Natural killer cell (primary cell): ENCODE results near the gene CTNNA3. TPM values are rescaled to one million over a fixed set of nuclear protein-coding genes. Genes with fewer than 3 reads are reported as not detected.

Experiments
- ATAC-seq, 3 donors: fragments of 150-1000 bp in 2 of 3; fragments of 200-7000 bp in 1 of 3; cut with Tn5 transposase; 1 replicate in 1 of 3; 2 replicates in 2 of 3; pipeline ENCODE4 v1.10.0; 2021; ENCODE audit warnings: mild to moderate bottlenecking in 2 of 3, moderate library complexity in 2 of 3
- DNase-seq, 2 donors: peaks; one replicate each; pipeline versions ENCODE4 v3.0.0 to v3.0.0-alpha.2; 2013 to 2021; ENCODE audit warnings: mixed read lengths in 1 of 2
- H3K27ac ChIP-seq: one replicate; pipeline ENCODE4 v1.5.1; 2013; ENCODE audit warnings: mild to moderate bottlenecking, low read length
- H3K27me3 ChIP-seq: one replicate; pipeline ENCODE4 v1.6.1; 2013; ENCODE audit warnings: low read length; ENCODE audit not compliant: control insufficient read depth, insufficient read depth
- H3K36me3 ChIP-seq: one replicate; pipeline ENCODE4 v1.6.1; 2013; ENCODE audit warnings: low read length; ENCODE audit not compliant: control insufficient read depth, insufficient read depth
- H3K4me1 ChIP-seq: one replicate; pipeline ENCODE4 v1.6.1; 2013; ENCODE audit warnings: low read length; ENCODE audit not compliant: control insufficient read depth, insufficient read depth
- H3K4me3 ChIP-seq: one replicate; pipeline ENCODE4 v1.5.1; 2013; ENCODE audit warnings: low read length
- H3K9me3 ChIP-seq: one replicate; pipeline ENCODE4 v1.6.1; 2013; ENCODE audit warnings: low read length; ENCODE audit not compliant: control insufficient read depth, insufficient read depth
- H3K27ac Mint-ChIP-seq, 2 donors: one replicate each; pipeline ENCODE4 v1.8.0; 2022; ENCODE audit warnings: mild to moderate bottlenecking in 2 of 2, mixed read lengths in 2 of 2, moderate library complexity in 1 of 2
- H3K27me3 Mint-ChIP-seq, 2 donors: one replicate each; pipeline ENCODE4 v1.8.0; 2022; ENCODE audit warnings: low read depth in 2 of 2, mixed read lengths in 2 of 2
- H3K36me3 Mint-ChIP-seq: one replicate; pipeline ENCODE4 v1.8.0; 2022; ENCODE audit warnings: mixed read lengths
- H3K4me1 Mint-ChIP-seq, 2 donors: one replicate each; pipeline ENCODE4 v1.8.0; 2022; ENCODE audit warnings: mixed read lengths in 2 of 2
- H3K4me3 Mint-ChIP-seq: one replicate; pipeline ENCODE4 v1.8.0; 2022; ENCODE audit warnings: mild to moderate bottlenecking, moderate library complexity, mixed read lengths
- H3K9me3 Mint-ChIP-seq, 2 donors: one replicate each; pipeline ENCODE4 v1.8.0; 2022; ENCODE audit warnings: mixed read lengths in 2 of 2
- WGBS: methylation state at CpG from one replicate; pipeline ENCODE4 v1.1.7; 2013; ENCODE audit warnings: missing lambda C conversion rate; ENCODE audit not compliant: insufficient coverage; 5-methylcytosine and 5-hydroxymethylcytosine counted together
- intact Hi-C: fragments of 100-400 bp; cut with micrococcal nuclease; formaldehyde crosslinking; loops from one replicate; pipeline ENCODE4 v1.14.2; 2022
- total RNA-seq, 4 donors: library from RNA; stranded (reverse); fragments of 120-200 nt in 1 of 4; gene quantifications; one replicate each; pipeline versions ENCODE4 v1.2.3 to v1.2.4, GENCODE V29; 2013 to 2022
- TF ChIP-seq, protein P1 (sequence below): fragments of 200-600 bp; IDR thresholded peaks from one replicate; pipeline ENCODE4 v1.8.0; 2022; ENCODE audit warnings: antibody characterized with exemption

The CTNNA3 gene
- total RNA-seq, 3 donors from 2014 or later (not counting 1 experiment from before 2014, with no cell fraction given), result not detected

GRCh38 chr10:67011480-67011879 lies 684.5 kb downstream of the CTNNA3 start:
- H3K4me1 Mint-ChIP-seq, result no peaks in the 10 kb centered on the region
- intact Hi-C loops, result no loop called here
- Histone ChIP-seq H3K4me1 (no peaks in the 10 kb centered on the region), H3K9me3 (no peaks in the 10 kb centered on the region), H3K4me3 (no peak overlapping the region), H3K27me3 (no peaks in the 10 kb centered on the region), H3K27ac (no peak overlapping the region), H3K36me3 (no peaks in the 10 kb centered on the region)
- ATAC-seq (no peak), DNase-seq (no peak)
- H3K4me3 Mint-ChIP-seq, result no peak overlapping the region
- H3K27ac Mint-ChIP-seq, result no peak overlapping the region
- no CpG with 5 or more reads among the region's 1 CpG for WGBS
- no peaks in the 10 kb centered on the region for H3K27me3 Mint-ChIP-seq
- TF ChIP-seq, protein P1, sequence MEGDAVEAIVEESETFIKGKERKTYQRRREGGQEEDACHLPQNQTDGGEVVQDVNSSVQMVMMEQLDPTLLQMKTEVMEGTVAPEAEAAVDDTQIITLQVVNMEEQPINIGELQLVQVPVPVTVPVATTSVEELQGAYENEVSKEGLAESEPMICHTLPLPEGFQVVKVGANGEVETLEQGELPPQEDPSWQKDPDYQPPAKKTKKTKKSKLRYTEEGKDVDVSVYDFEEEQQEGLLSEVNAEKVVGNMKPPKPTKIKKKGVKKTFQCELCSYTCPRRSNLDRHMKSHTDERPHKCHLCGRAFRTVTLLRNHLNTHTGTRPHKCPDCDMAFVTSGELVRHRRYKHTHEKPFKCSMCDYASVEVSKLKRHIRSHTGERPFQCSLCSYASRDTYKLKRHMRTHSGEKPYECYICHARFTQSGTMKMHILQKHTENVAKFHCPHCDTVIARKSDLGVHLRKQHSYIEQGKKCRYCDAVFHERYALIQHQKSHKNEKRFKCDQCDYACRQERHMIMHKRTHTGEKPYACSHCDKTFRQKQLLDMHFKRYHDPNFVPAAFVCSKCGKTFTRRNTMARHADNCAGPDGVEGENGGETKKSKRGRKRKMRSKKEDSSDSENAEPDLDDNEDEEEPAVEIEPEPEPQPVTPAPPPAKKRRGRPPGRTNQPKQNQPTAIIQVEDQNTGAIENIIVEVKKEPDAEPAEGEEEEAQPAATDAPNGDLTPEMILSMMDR, result no peak
- peaks cover 7 to 10% of the 10 kb centered on the region in 2 donors for H3K9me3 Mint-ChIP-seq
- H3K36me3 Mint-ChIP-seq, result peaks cover 8% of the 10 kb centered on the region

GRCh38 chr10:67005981-67006380 lies 690.0 kb downstream of the CTNNA3 start:
- TF ChIP-seq, protein P1, result no peak
- no peaks in the 10 kb centered on the region for H3K27me3 ChIP-seq
- Mint-ChIP-seq H3K4me3 (no peak overlapping the region), H3K36me3 (peaks cover 8% of the 10 kb centered on the region), H3K27me3 (no peaks in the 10 kb centered on the region), H3K27ac (no peak overlapping the region), H3K4me1 (no peaks in the 10 kb centered on the region), H3K9me3 (peaks cover 10 to 14% of the 10 kb centered on the region in 2 donors)
- H3K4me1 ChIP-seq, result no peaks in the 10 kb centered on the region
- DNase-seq (no peak), ATAC-seq (no peak)
- H3K27ac ChIP-seq, result no peak overlapping the region
- H3K4me3 ChIP-seq, result no peak overlapping the region
- H3K9me3 ChIP-seq, result no peaks in the 10 kb centered on the region
- no CpG with 5 or more reads among the region's 1 CpG for WGBS
- no peaks in the 10 kb centered on the region for H3K36me3 ChIP-seq
- intact Hi-C loops, result no loop called here

DNA sequence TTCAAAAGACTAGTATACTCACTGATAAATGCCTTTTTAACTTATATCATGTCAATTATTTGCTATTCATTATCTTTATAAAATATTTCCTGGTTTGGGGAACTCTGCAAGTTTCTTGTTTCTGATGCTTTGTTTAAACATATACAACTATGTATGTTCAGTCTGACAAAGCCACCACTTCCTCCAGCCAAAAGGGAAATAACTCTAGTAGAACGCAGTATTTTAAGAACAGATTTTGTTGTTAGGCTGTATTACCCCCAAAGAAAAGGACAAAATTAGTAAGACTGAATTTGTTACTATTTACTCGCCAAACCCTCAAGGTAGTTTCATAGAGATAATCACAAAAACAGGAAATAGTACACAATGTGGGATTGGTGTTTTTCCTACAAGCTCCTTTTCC lies 691.3 kb downstream of the CTNNA3 start:
- no CpG with 5 or more reads among the region's 2 CpGs for WGBS
- Mint-ChIP-seq H3K4me3 (no peak overlapping the region), H3K4me1 (no peaks in the 10 kb centered on the region), H3K36me3 (peaks cover 4% of the 10 kb centered on the region), H3K27me3 (no peaks in the 10 kb centered on the region), H3K9me3 (peaks cover 14% of the 10 kb centered on the region in 2 donors), H3K27ac (no peak overlapping the region)
- H3K27me3 ChIP-seq, result no peaks in the 10 kb centered on the region
- no peak overlapping the region for H3K4me3 ChIP-seq
- DNase-seq (no peak), ATAC-seq (no peak)
- no peak overlapping the region for H3K27ac ChIP-seq
- intact Hi-C loops, result no loop called here
- no peaks in the 10 kb centered on the region for H3K4me1 ChIP-seq
- no peaks in the 10 kb centered on the region for H3K36me3 ChIP-seq
- TF ChIP-seq, protein P1, result no peak
- no peaks in the 10 kb centered on the region for H3K9me3 ChIP-seq

- Mint-ChIP-seq H3K9me3 (peaks cover 16 to 27% of the 10 kb centered on the region in 2 donors), H3K36me3 (no peaks in the 10 kb centered on the region), H3K27me3 (no peaks in the 10 kb centered on the region), H3K27ac (no peak overlapping the region), H3K4me3 (no peak overlapping the region), H3K4me1 (no peaks in the 10 kb centered on the region)
- no peaks in the 10 kb centered on the region for H3K9me3 ChIP-seq
- no peak overlapping the region for H3K4me3 ChIP-seq
- H3K4me1 ChIP-seq, result no peaks in the 10 kb centered on the region
- H3K36me3 ChIP-seq, result no peaks in the 10 kb centered on the region
- H3K27ac ChIP-seq, result no peak overlapping the region
- intact Hi-C loops, result no loop called here
- DNase-seq (no peak), ATAC-seq (no peak)
- TF ChIP-seq, protein P1, result no peak
- no peaks in the 10 kb centered on the region for H3K27me3 ChIP-seq
- WGBS, result 93% methylated on average over 2 of the region's 3 CpGs
Measured at GRCh38 chr10:66999762-67000545, 696.0 kb downstream of the CTNNA3 start.
